ENCODE data around the gene CACNA1G.
A peak's percentile ranks its signal among the peaks of the same experiment; 100 is the strongest.

The CACNA1G gene

DNA sequence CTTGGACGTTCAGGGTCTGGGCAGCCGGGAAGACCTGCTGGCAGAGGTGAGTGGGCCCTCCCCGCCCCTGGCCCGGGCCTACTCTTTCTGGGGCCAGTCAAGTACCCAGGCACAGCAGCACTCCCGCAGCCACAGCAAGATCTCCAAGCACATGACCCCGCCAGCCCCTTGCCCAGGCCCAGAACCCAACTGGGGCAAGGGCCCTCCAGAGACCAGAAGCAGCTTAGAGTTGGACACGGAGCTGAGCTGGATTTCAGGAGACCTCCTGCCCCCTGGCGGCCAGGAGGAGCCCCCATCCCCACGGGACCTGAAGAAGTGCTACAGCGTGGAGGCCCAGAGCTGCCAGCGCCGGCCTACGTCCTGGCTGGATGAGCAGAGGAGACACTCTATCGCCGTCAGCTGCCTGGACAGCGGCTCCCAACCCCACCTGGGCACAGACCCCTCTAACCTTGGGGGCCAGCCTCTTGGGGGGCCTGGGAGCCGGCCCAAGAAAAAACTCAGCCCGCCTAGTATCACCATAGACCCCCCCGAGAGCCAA lies 65.6 kb downstream of the CACNA1G start:
- TF ChIP-seq, protein P1, sequence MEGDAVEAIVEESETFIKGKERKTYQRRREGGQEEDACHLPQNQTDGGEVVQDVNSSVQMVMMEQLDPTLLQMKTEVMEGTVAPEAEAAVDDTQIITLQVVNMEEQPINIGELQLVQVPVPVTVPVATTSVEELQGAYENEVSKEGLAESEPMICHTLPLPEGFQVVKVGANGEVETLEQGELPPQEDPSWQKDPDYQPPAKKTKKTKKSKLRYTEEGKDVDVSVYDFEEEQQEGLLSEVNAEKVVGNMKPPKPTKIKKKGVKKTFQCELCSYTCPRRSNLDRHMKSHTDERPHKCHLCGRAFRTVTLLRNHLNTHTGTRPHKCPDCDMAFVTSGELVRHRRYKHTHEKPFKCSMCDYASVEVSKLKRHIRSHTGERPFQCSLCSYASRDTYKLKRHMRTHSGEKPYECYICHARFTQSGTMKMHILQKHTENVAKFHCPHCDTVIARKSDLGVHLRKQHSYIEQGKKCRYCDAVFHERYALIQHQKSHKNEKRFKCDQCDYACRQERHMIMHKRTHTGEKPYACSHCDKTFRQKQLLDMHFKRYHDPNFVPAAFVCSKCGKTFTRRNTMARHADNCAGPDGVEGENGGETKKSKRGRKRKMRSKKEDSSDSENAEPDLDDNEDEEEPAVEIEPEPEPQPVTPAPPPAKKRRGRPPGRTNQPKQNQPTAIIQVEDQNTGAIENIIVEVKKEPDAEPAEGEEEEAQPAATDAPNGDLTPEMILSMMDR (IDR thresholded peaks at IDR 0.05; ENCODE audit: borderline replicate concordance, extremely low read depth, low read length, poor library complexity, severe bottlenecking) = peak; percentile 81
- TF ChIP-seq EZH2 (IDR thresholded peaks at IDR 0.05; ENCODE audit: borderline replicate concordance, low read depth, low read length, severe bottlenecking) = no peak
- Histone ChIP-seq H4K20me1 (ENCODE audit: insufficient read depth, low read length) (peaks cover 7% of the 10 kb centered on the region), H3K9ac (ENCODE audit: low read depth, low read length) (no peak overlapping the region), H3K79me2 (ENCODE audit: insufficient read depth, low read length) (no peaks in the 10 kb centered on the region), H3K4me3 (ENCODE audit: low read depth in 1 of 2, low read length in 2 of 2) (no peak overlapping the region), H3K4me1 (ENCODE audit: insufficient read depth, low read length) (no peaks in the 10 kb centered on the region), H3K36me3 (ENCODE audit: insufficient read depth, low read length) (no peaks in the 10 kb centered on the region), H2AFZ (ENCODE audit: low read depth, low read length) (0 out of 2 replicates have a peak overlapping the region, but pooled peaks have one; percentile 48), H3K27ac (ENCODE audit: low read length) (no peak overlapping the region), H3K27me3 (ENCODE audit: insufficient read depth, low read length, poor library complexity) (peaks cover 26% of the 10 kb centered on the region), H3K9me3 (ENCODE audit: insufficient read depth, low read length, severe bottlenecking) (no peaks in the 10 kb centered on the region), H3K4me2 (ENCODE audit: insufficient read depth, low read length) (no peak overlapping the region)
- ATAC-seq (ENCODE audit: insufficient read depth, low read depth) = peak; percentile 91
- peak; percentile 71 for DNase-seq

DNA sequence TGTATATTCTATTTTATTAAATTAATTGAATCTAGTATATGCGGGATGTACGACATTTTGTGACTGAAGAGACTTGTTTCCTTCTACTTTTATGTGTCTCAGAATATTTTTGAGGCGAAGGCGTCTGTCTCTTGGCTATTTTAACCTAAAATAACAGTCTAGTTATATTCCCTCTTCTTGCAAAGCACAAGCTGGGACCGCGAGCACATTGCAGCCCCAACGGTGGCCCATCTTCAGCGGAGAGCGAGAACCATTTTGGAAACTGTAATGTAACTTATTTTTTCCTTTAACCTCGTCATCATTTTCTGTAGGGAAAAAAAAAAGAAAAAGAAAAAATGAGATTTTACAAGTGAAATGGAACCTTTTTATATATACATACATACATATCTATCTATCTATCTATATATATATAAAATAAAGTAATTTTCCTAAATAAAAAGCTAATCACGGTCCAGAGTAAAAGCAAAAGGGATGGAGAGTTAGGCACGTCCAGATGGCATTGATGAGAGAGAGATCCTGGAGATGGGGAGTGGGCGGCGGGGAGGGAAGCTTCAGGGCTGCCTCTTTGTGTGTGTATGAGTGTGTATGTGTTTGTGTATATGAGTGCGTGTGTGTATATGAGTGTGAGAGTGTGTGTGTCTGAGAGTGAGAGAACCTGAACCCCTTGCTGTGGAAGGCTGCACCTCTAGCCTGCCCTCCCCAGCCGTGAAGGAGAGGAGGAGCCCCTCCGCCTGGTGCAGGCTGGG lies 66.7 kb downstream of the CACNA1G start:
- no peak overlapping the region for H3K4me2 ChIP-seq (ENCODE audit: insufficient read depth, low read length)
- no peak overlapping the region for H2AFZ ChIP-seq (ENCODE audit: low read depth, low read length)
- peaks cover 13% of the 10 kb centered on the region for H4K20me1 ChIP-seq (ENCODE audit: insufficient read depth, low read length)
- no peak overlapping the region for H3K9ac ChIP-seq (ENCODE audit: low read depth, low read length)
- ATAC-seq (ENCODE audit: insufficient read depth, low read depth) (no peak), DNase-seq (no peak)
- H3K9me3 ChIP-seq (ENCODE audit: insufficient read depth, low read length, severe bottlenecking) = no peaks in the 10 kb centered on the region
- no peaks in the 10 kb centered on the region for H3K79me2 ChIP-seq (ENCODE audit: insufficient read depth, low read length)
- no peaks in the 10 kb centered on the region for H3K4me1 ChIP-seq (ENCODE audit: insufficient read depth, low read length)
- H3K36me3 ChIP-seq (ENCODE audit: insufficient read depth, low read length) = no peaks in the 10 kb centered on the region
- no peak overlapping the region for H3K27ac ChIP-seq (ENCODE audit: low read length)
- TF ChIP-seq EZH2 (IDR thresholded peaks at IDR 0.05; ENCODE audit: borderline replicate concordance, low read depth, low read length, severe bottlenecking) = no peak
- TF ChIP-seq, protein P1 (IDR thresholded peaks at IDR 0.05; ENCODE audit: borderline replicate concordance, extremely low read depth, low read length, poor library complexity, severe bottlenecking) = no peak
- peaks cover 31% of the 10 kb centered on the region for H3K27me3 ChIP-seq (ENCODE audit: insufficient read depth, low read length, poor library complexity)
- H3K4me3 ChIP-seq (ENCODE audit: low read depth in 1 of 2, low read length in 2 of 2) = no peak overlapping the region

DNA sequence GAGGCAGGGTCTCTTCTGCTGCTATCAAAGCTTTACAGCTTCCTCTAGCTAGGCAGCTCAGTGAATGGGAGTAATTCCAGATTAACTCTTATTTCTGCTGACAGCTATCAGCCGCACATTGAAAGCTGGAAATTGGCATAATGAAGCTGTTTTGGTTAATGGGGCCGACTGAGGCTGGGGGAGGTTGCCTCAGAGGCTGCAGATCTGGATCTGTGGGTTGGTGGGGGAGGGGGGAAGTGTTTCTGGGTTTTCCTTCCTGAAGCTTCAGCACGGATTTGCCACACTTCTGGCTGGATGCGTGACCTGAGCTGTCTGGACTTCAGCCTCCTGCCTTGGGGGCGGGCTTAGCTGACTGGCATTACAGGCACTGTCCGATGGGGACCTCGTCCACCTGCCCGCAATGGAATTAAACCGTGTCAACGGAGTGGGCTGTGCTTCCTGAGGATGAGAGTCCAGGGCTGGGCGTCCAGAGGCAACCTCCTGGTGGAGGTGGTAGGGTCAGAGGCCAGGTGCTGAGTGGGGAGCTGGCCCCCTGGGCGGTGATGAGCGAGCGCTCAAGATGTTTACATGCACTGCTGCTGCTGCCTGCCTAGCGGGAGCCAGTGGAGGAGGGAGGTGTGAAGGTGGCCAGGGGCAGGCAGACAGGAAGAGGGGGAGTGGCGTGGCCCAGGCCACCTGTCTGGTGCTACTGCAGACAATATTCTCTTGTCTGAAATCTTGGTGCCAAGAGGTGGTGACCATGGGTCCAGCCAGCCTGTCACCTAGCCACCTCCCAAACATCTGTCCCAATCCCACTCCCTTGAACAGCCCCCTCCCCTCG lies 67.5 kb downstream of the CACNA1G start:
- ATAC-seq (ENCODE audit: insufficient read depth, low read depth) = no peak
- H3K27ac ChIP-seq (ENCODE audit: low read length) = no peak overlapping the region
- TF ChIP-seq, protein P1 (IDR thresholded peaks at IDR 0.05; ENCODE audit: borderline replicate concordance, extremely low read depth, low read length, poor library complexity, severe bottlenecking) = no peak
- TF ChIP-seq EZH2 (IDR thresholded peaks at IDR 0.05; ENCODE audit: borderline replicate concordance, low read depth, low read length, severe bottlenecking) = no peak
- no peaks in the 10 kb centered on the region for H3K4me1 ChIP-seq (ENCODE audit: insufficient read depth, low read length)
- H3K79me2 ChIP-seq (ENCODE audit: insufficient read depth, low read length) = no peaks in the 10 kb centered on the region
- no peak overlapping the region for H3K4me2 ChIP-seq (ENCODE audit: insufficient read depth, low read length)
- H3K27me3 ChIP-seq (ENCODE audit: insufficient read depth, low read length, poor library complexity) = peaks cover 31% of the 10 kb centered on the region
- H3K9me3 ChIP-seq (ENCODE audit: insufficient read depth, low read length, severe bottlenecking) = no peaks in the 10 kb centered on the region
- H3K4me3 ChIP-seq (ENCODE audit: low read depth in 1 of 2, low read length in 2 of 2) = no peak overlapping the region
- H2AFZ ChIP-seq (ENCODE audit: low read depth, low read length) = no peak overlapping the region
- no peak overlapping the region for H3K9ac ChIP-seq (ENCODE audit: low read depth, low read length)
- peaks cover 13% of the 10 kb centered on the region for H4K20me1 ChIP-seq (ENCODE audit: insufficient read depth, low read length)
- no peaks in the 10 kb centered on the region for H3K36me3 ChIP-seq (ENCODE audit: insufficient read depth, low read length)
- no peak for DNase-seq
